ENCODE results near the gene SP8. TPM values are rescaled to one million over a fixed set of nuclear protein-coding genes. Genes with fewer than 3 reads are reported as not detected.

The SP8 gene
- not detected in 5 replicates for total RNA-seq (2022; extraction: Qiagen RNA extraction)

GRCh38 chr7:20786779-20787659 is at the start of gene SP8:
Gene SP8 (minus strand): TSS chr7:20786886. CDS start chr7:20786798, 88 bp downstream.

Other genes starting within 250 kb of the SP8 start
- not detected in 5 replicates for gene ABCB5, start 171.2 kb downstream of the SP8 start, total RNA-seq (2022; extraction: Qiagen RNA extraction)